Trophoblast cell (in vitro differentiated cells and primary cell): Measurements from ENCODE around the gene KLHL3.

Source experiments
- DNase-seq, 2 donors: peaks; one replicate each; pipeline ENCODE4 v3.0.0-alpha.2; 2016
- H2AFZ ChIP-seq: 2 replicates; pipeline ENCODE4 v1.6.1; 2013; ENCODE audit warnings: low read length, moderate library complexity, mild to moderate bottlenecking; ENCODE audit not compliant: insufficient read depth, poor library complexity
- H2AK5ac ChIP-seq: 2 replicates; pipeline ENCODE4 v1.6.1; 2013; ENCODE audit warnings: mild to moderate bottlenecking, low read length
- H2BK120ac ChIP-seq: 2 replicates; pipeline ENCODE4 v1.6.1; 2013; ENCODE audit warnings: low read length, mild to moderate bottlenecking, moderate library complexity; ENCODE audit not compliant: insufficient read depth, poor library complexity
- H2BK12ac ChIP-seq: 2 replicates; pipeline ENCODE4 v1.6.1; 2013; ENCODE audit warnings: mild to moderate bottlenecking, low read length, moderate library complexity
- H2BK5ac ChIP-seq: 2 replicates; pipeline ENCODE4 v1.6.1; 2013; ENCODE audit warnings: low read length, low read depth, moderate library complexity, mild to moderate bottlenecking; ENCODE audit not compliant: poor library complexity
- H3K14ac ChIP-seq: 2 replicates; pipeline ENCODE4 v1.6.1; 2013; ENCODE audit warnings: mild to moderate bottlenecking, low read length
- H3K18ac ChIP-seq: 2 replicates; pipeline ENCODE4 v1.6.1; 2013; ENCODE audit warnings: mild to moderate bottlenecking, low read length
- H3K23ac ChIP-seq: 2 replicates; pipeline ENCODE4 v1.6.1; 2013; ENCODE audit warnings: low read length
- H3K27ac ChIP-seq: 2 replicates; pipeline ENCODE4 v1.5.1; 2013; ENCODE audit warnings: low read depth, mild to moderate bottlenecking, inconsistent platforms, low read length, moderate library complexity
- H3K27me3 ChIP-seq: 2 replicates; pipeline ENCODE4 v1.6.1; 2013; ENCODE audit warnings: inconsistent platforms, mild to moderate bottlenecking, low read length, moderate library complexity; ENCODE audit not compliant: insufficient read depth
- H3K36me3 ChIP-seq, 2 experiments: 1 replicate in 1 of 2; 2 replicates in 1 of 2; pipeline ENCODE4 v1.6.1; 2013; ENCODE audit warnings: low read length in 2 of 2, mild to moderate bottlenecking in 2 of 2, moderate library complexity in 1 of 2; ENCODE audit not compliant: insufficient read depth in 2 of 2, control insufficient read depth in 1 of 2
- H3K4ac ChIP-seq: 2 replicates; pipeline ENCODE4 v1.6.1; 2013; ENCODE audit warnings: low read depth, mild to moderate bottlenecking, low read length, moderate library complexity
- H3K4me1 ChIP-seq, 2 experiments: 1 replicate in 1 of 2; 2 replicates in 1 of 2; pipeline ENCODE4 v1.6.1; 2013; ENCODE audit warnings: low read length in 2 of 2, mild to moderate bottlenecking in 2 of 2, moderate library complexity in 1 of 2; ENCODE audit not compliant: insufficient read depth in 2 of 2, control insufficient read depth in 1 of 2
- H3K4me2 ChIP-seq: 2 replicates; pipeline ENCODE4 v1.6.1; 2013; ENCODE audit warnings: inconsistent platforms, mild to moderate bottlenecking, low read length, moderate library complexity
- H3K4me3 ChIP-seq: 2 replicates; pipeline ENCODE4 v1.5.1; 2013; ENCODE audit warnings: mild to moderate bottlenecking, low read depth, low read length, inconsistent platforms
- H3K79me1 ChIP-seq: one replicate; pipeline ENCODE4 v1.6.1; 2013; ENCODE audit warnings: low read length
- H3K79me2 ChIP-seq: 2 replicates; pipeline ENCODE4 v1.6.1; 2013; ENCODE audit warnings: low read length, mild to moderate bottlenecking; ENCODE audit not compliant: control insufficient read depth, insufficient read depth, poor library complexity
- H3K9ac ChIP-seq: 2 replicates; pipeline ENCODE4 v1.6.1; 2013; ENCODE audit warnings: mild to moderate bottlenecking, low read length
- H3K9me3 ChIP-seq: 2 replicates; pipeline ENCODE4 v1.6.1; 2013; ENCODE audit warnings: low read depth, mild to moderate bottlenecking, control low read depth, inconsistent platforms, low read length; ENCODE audit not compliant: insufficient read depth
- H4K12ac ChIP-seq: 2 replicates; pipeline ENCODE4 v1.6.1; 2013; ENCODE audit warnings: low read depth, mild to moderate bottlenecking, low read length, moderate library complexity
- H4K8ac ChIP-seq: 2 replicates; pipeline ENCODE4 v1.6.1; 2013; ENCODE audit warnings: low read depth, mild to moderate bottlenecking, low read length, moderate library complexity
- H4K91ac ChIP-seq: one replicate; pipeline ENCODE4 v1.6.1; 2013; ENCODE audit warnings: low read depth, mild to moderate bottlenecking, low read length, moderate library complexity
- WGBS: extraction: QIAGEN DNeasy Blood & Tissue Kit; methylation state at CpG from one replicate; pipeline ENCODE4 v1.1.7; 2013; ENCODE audit warnings: missing lambda C conversion rate; ENCODE audit not compliant: insufficient read length, insufficient coverage; ENCODE audit errors: extremely low coverage; 5-methylcytosine and 5-hydroxymethylcytosine counted together

KLHL3 gene

GRCh38 chr5:137708062-137708461, 27.8 kb downstream of the KLHL3 start:
- H2BK12ac ChIP-seq: no peak overlapping the region
- H3K27ac ChIP-seq: no peak overlapping the region
- DNase-seq: no peak
- H2AFZ ChIP-seq: no peak overlapping the region
- H3K23ac ChIP-seq: no peak overlapping the region
- H3K36me3 ChIP-seq: no peaks in the 10 kb centered on the region
- H2BK5ac ChIP-seq: no peak overlapping the region
- H3K9ac ChIP-seq: no peak overlapping the region
- no peak overlapping the region for H2BK120ac ChIP-seq
- no peak overlapping the region for H2AK5ac ChIP-seq
- no peak overlapping the region for H4K91ac ChIP-seq
- H3K79me2 ChIP-seq: no peaks in the 10 kb centered on the region
- WGBS: no CpG with 5 or more reads among the region's 1 CpG
- H3K4me1 ChIP-seq: no peaks in the 10 kb centered on the region
- no peaks in the 10 kb centered on the region for H3K79me1 ChIP-seq
- H3K27me3 ChIP-seq: no peaks in the 10 kb centered on the region
- no peak overlapping the region for H4K8ac ChIP-seq
- no peak overlapping the region for H3K4me2 ChIP-seq
- no peak overlapping the region for H3K14ac ChIP-seq
- no peak overlapping the region for H3K18ac ChIP-seq
- H3K4me3 ChIP-seq: no peak overlapping the region
- no peaks in the 10 kb centered on the region for H3K9me3 ChIP-seq
- no peak overlapping the region for H3K4ac ChIP-seq
- no peak overlapping the region for H4K12ac ChIP-seq

GRCh38 chr5:137706841-137707240, 29.0 kb downstream of the KLHL3 start:
- Histone ChIP-seq H3K4me1 (no peaks in the 10 kb centered on the region), H3K79me1 (no peaks in the 10 kb centered on the region)

GRCh38 chr5:137705106-137705505, 30.8 kb downstream of the KLHL3 start:
- Histone ChIP-seq H3K79me1 (no peaks in the 10 kb centered on the region), H3K4me1 (no peaks in the 10 kb centered on the region), H2BK12ac (no peak overlapping the region), H3K9ac (no peak overlapping the region), H3K79me2 (no peaks in the 10 kb centered on the region), H2AFZ (no peak overlapping the region), H4K8ac (no peak overlapping the region), H2BK5ac (no peak overlapping the region), H2BK120ac (no peak overlapping the region), H3K18ac (no peak overlapping the region), H3K14ac (no peak overlapping the region), H3K4me2 (no peak overlapping the region), H4K12ac (no peak overlapping the region), H3K27ac (no peak overlapping the region), H3K9me3 (no peaks in the 10 kb centered on the region), H4K91ac (no peak overlapping the region), H3K4me3 (no peak overlapping the region), H3K23ac (no peak overlapping the region), H3K36me3 (no peaks in the 10 kb centered on the region), H3K4ac (no peak overlapping the region), H2AK5ac (no peak overlapping the region), H3K27me3 (no peaks in the 10 kb centered on the region)
- no peak for DNase-seq

More at GRCh38 chr5:137706841-137707240, 29.0 kb downstream of the KLHL3 start:
- Histone ChIP-seq H3K4ac (no peak overlapping the region), H3K9me3 (no peaks in the 10 kb centered on the region), H3K36me3 (no peaks in the 10 kb centered on the region), H4K12ac (no peak overlapping the region), H3K23ac (no peak overlapping the region), H4K8ac (no peak overlapping the region), H3K4me2 (no peak overlapping the region), H3K9ac (no peak overlapping the region), H3K18ac (no peak overlapping the region), H2BK5ac (no peak overlapping the region), H2BK120ac (no peak overlapping the region), H2BK12ac (no peak overlapping the region), H3K27ac (no peak overlapping the region), H3K79me2 (no peaks in the 10 kb centered on the region), H3K27me3 (no peaks in the 10 kb centered on the region), H3K14ac (no peak overlapping the region), H2AK5ac (no peak overlapping the region), H3K4me3 (no peak overlapping the region), H2AFZ (no peak overlapping the region), H4K91ac (no peak overlapping the region)
- no CpG with 5 or more reads among the region's 2 CpGs for WGBS
- DNase-seq: no peak

GRCh38 chr5:137703565-137703964, 32.3 kb downstream of the KLHL3 start:
- no peak overlapping the region for H2AK5ac ChIP-seq
- no peak overlapping the region for H2BK120ac ChIP-seq
- no peak overlapping the region for H3K14ac ChIP-seq
- H3K27ac ChIP-seq: no peak overlapping the region
- no peak for DNase-seq
- no peak overlapping the region for H2AFZ ChIP-seq
- no peak overlapping the region for H3K4ac ChIP-seq
- no peaks in the 10 kb centered on the region for H3K79me1 ChIP-seq
- no peak overlapping the region for H2BK12ac ChIP-seq
- H3K4me3 ChIP-seq: no peak overlapping the region
- no peaks in the 10 kb centered on the region for H3K9me3 ChIP-seq
- no peak overlapping the region for H2BK5ac ChIP-seq
- H4K12ac ChIP-seq: no peak overlapping the region
- no peak overlapping the region for H3K23ac ChIP-seq
- no peaks in the 10 kb centered on the region for H3K79me2 ChIP-seq
- H3K4me1 ChIP-seq: peaks cover 0 to 4% of the 10 kb centered on the region in 2 experiments
- no peak overlapping the region for H3K4me2 ChIP-seq
- no CpG with 5 or more reads among the region's 5 CpGs for WGBS
- H3K9ac ChIP-seq: no peak overlapping the region
- H4K91ac ChIP-seq: no peak overlapping the region
- no peaks in the 10 kb centered on the region for H3K27me3 ChIP-seq
- H3K18ac ChIP-seq: no peak overlapping the region
- H3K36me3 ChIP-seq: no peaks in the 10 kb centered on the region
- no peak overlapping the region for H4K8ac ChIP-seq
